HG03342 (cell line): Measurements from ENCODE around the gene OOSP1.
"Not testable (repeated sequence)": the region's sequence is repeated elsewhere in the genome, so short reads cannot be mapped to it uniquely, and the experiment has no call there.

Experiments used
- ATAC-seq: cut with Tn5 transposase; IDR thresholded peaks from one replicate; pipeline ENCODE4 v1.9.1; 2021; ENCODE audit warnings: mild to moderate bottlenecking, moderate library complexity; ENCODE audit not compliant: unreplicated experiment

Gene OOSP1

GRCh38 chr11:59938132-59938531 is at the start of gene OOSP1:
TSS of gene OOSP1 (plus strand) at chr11:59938432. CDS start at chr11:59938455, 23 bp downstream.
- no peak for ATAC-seq

- ATAC-seq, result no peak
Measured at GRCh38 chr11:59891781-59892181, 46.5 kb upstream of the OOSP1 start.

- no peak for ATAC-seq
Measured at GRCh38 chr11:59894616-59895015, 43.6 kb upstream of the OOSP1 start.

GRCh38 chr11:59898046-59898445 is 40.2 kb upstream of the OOSP1 start:
- ATAC-seq, result no peak

GRCh38 chr11:59898650-59899049 is 39.6 kb upstream of the OOSP1 start:
- no peak for ATAC-seq

GRCh38 chr11:59899532-59899931 is 38.7 kb upstream of the OOSP1 start:
- no peak for ATAC-seq

- ATAC-seq, result no peak
Measured at GRCh38 chr11:59900366-59901126, 37.7 kb upstream of the OOSP1 start.

GRCh38 chr11:59901306-59901705 is 36.9 kb upstream of the OOSP1 start:
- ATAC-seq, result no peak

GRCh38 chr11:59903569-59903968 is 34.7 kb upstream of the OOSP1 start:
- not testable (repeated sequence) for ATAC-seq

GRCh38 chr11:59918480-59918879 is 19.8 kb upstream of the OOSP1 start:
- no peak for ATAC-seq

GRCh38 chr11:59918987-59919589 is 19.1 kb upstream of the OOSP1 start:
- ATAC-seq, result no peak

GRCh38 chr11:59923813-59924212 is 14.4 kb upstream of the OOSP1 start:
- no peak for ATAC-seq

- no peak for ATAC-seq
Measured at GRCh38 chr11:59931688-59932087, 6.5 kb upstream of the OOSP1 start.

- ATAC-seq, result no peak
Measured at GRCh38 chr11:59938718-59939117, 486 bp downstream of the OOSP1 start.

GRCh38 chr11:59939482-59939881 is 1.2 kb downstream of the OOSP1 start:
- no peak for ATAC-seq

- no peak for ATAC-seq
Measured at GRCh38 chr11:59941091-59941490, 2.9 kb downstream of the OOSP1 start.

GRCh38 chr11:59943997-59944714 is 5.9 kb downstream of the OOSP1 start:
- ATAC-seq, result no peak

GRCh38 chr11:59944720-59945119 is 6.5 kb downstream of the OOSP1 start:
- no peak for ATAC-seq

- ATAC-seq, result no peak
Measured at GRCh38 chr11:59953463-59954218, 15.4 kb downstream of the OOSP1 start.

- ATAC-seq, result no peak
Measured at GRCh38 chr11:59954219-59954847, 16.1 kb downstream of the OOSP1 start.

- ATAC-seq, result no peak
Measured at GRCh38 chr11:59957094-59957493, 18.9 kb downstream of the OOSP1 start.
